ENCODE data around the gene SHROOM1.
"Not testable (repeated sequence)": the region's sequence is repeated elsewhere in the genome, so short reads cannot be mapped to it uniquely, and the experiment has no call there.

Gene SHROOM1

DNA sequence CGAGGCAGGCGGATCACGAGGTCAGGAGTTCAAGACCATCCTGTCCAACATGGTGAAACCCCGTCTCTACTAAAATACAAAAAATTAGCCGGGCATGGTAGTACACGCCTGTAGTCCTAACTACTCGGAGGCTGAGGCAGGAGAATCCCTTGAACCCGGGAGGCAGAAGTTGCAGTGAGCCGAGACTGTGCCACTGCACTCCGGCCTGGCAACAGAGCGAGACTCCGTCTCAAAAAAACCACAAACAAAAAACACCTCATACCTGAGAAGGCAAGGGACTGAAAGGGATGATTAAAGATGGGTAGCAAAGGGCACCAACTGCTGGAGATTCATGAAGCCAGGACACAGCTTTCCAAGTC lies 23.7 kb downstream of the SHROOM1 start:
- not testable (repeated sequence) for DNase-seq (ENCODE audit: low spot score)

DNA sequence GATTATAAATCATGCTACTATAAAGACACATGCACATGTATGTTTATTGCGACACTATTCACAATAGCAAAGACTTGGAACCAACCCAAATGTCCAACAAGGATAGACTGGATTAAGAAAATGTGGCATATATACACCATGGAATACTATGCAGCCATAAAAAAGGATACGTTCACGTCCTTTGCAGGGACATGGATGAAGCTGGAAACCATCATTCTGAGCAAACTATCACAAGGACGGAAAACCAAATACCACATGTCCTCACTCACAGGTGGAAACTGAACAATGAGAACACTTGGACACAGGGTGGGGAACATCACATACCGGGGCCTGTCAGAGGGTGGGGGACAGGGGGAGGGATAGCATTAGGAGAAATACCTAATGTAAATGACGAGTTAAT lies 24.6 kb downstream of the SHROOM1 start:
- DNase-seq (ENCODE audit: low spot score): not testable (repeated sequence)

DNA sequence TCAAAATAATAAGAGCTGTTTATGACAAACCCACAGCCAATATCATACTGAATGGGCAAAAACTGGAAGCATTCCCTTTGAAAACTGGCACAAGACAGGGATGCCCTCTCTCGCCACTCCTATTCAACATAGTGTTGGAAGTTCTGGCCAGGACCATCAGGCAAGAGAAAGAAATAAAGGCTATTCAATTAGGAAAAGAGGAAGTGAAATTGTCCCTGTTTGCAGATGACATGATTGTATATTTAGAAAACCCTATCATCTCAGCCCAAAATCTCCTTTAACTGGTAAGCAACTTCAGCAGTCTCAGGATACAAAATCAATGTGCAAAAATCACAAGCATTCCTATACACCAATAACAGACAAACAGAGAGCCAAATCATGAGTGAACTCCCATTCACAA lies 26.2 kb downstream of the SHROOM1 start:
- DNase-seq (ENCODE audit: low spot score): not testable (repeated sequence)

DNA sequence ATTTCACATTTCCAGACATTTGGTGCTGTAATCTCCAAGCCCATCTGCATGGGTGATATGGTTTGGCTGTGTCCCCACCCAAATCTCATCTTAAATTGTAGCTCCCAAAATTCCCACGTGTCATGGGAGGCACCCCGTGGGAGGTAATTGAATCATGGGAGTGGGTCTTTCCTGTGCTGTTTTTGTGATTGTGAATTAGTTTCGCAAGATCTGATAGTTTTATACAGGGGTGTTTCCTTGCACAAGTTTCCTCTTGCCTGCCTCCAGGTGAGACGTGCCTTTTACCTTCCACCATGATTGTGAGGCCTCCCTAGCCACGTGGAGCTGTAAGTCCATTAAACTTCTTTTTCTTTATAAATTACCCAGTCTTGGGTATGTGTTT lies 27.8 kb downstream of the SHROOM1 start:
- not testable (repeated sequence) for DNase-seq (ENCODE audit: low spot score)

DNA sequence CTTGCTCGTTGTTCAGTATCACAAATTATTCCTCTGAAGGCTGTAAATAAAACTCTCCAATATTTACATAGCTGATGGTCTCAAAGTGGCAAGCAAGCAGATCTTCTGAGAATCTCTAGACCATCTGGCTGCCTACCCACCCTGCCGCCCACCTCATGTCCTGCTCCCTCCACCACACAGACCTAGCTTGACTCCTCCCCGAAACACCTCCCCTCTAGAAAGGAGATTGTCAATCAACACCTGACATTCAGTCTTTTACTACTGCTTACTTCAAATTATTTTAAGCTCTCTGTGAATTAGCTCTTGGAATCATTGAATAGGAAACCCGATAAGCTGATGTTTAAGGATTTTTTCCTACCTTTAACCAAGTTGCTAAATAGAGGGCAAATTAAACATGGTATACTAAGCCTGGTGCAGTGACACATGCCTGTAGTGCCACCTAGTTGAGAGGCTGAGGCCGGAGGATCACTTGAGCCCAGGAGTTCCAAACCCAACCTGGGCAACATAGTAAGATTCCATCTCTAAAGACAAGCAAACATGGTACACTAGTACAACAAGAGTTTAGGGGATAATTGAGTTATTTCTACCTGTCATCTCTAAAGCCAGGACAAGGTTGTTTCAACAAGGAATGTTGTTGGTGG lies 28.3 kb downstream of the SHROOM1 start:
- no peak for DNase-seq (ENCODE audit: low spot score)

DNA sequence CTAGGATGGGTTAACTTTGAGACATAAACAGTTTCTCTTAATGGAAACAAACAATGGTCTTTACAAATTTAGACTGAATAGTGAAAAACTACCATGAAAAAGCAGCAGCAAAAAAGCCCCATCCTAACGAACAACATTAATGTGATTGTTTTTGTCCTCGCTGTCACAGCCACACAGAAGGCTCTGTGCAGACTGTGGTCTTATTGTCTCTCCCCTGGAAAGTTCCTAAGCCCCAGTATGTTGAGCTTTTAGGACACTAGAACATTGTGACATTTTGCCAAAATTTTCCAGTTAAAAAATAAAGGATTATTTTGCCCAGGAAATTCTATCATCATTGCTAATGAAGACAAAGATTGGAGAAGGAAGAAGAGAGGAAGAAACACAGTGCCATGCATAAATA lies 29.9 kb downstream of the SHROOM1 start:
- no peak for DNase-seq (ENCODE audit: low spot score)

DNA sequence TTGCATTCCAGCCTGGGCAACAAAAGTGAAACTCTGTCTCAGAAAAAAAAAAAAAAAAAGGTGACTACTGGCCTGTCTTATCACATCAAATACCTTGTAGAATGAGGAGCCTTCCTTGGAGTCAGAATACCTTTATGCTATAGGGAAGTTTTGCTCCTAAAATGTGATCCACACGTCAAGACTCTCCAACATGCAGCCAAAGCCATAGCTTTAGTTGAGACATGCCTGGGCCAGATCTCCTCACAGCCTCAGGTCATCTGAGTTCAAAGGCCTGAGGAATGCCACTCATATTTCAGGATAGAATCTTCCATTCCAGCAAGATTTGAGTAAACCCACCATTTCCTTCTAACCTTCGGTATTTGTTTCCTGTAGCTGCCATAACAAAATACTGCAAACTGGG lies 31.1 kb downstream of the SHROOM1 start:
- DNase-seq (ENCODE audit: low spot score): no peak

DNA sequence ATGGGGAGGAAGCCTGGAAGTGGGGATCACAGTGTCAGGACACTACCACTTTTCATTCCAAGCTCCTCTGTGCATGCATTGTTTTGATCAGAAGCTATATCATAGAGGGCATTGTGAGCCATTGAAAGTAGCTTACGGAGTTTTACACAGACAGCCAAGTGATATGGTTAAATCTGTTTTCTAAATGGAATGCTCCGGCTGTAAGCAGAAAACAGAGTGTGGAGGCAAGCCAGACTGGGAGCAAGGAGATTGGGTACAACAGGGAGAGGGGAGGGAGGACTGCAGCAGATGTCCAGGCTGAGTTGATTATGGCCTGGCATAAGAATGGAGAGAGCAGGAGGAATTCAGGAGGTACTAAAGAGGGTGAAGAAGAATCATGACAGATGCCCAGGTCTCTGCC lies 32.8 kb downstream of the SHROOM1 start:
- peak; percentile 84 for DNase-seq (ENCODE audit: low spot score)

DNA sequence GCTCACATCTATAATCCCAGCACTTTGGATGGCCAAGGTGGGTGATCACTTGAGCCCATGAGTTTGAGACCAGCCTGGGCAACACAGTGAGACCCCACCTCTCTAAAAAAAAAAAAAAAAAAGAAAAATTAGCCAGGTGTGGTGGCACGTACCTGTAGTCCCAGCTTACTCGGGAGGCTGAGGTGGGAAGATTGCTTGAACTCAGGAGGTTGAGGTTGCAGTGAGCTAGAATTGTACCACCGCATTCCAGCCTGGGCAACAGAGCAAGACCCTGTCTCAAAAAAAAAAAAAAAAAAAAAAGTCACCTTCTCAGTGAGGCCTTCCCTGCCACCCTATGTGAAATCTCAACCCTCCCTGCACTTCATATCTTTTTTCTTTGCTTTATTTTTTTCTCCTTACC lies 39.4 kb downstream of the SHROOM1 start:
- no peak for DNase-seq (ENCODE audit: low spot score)

DNA sequence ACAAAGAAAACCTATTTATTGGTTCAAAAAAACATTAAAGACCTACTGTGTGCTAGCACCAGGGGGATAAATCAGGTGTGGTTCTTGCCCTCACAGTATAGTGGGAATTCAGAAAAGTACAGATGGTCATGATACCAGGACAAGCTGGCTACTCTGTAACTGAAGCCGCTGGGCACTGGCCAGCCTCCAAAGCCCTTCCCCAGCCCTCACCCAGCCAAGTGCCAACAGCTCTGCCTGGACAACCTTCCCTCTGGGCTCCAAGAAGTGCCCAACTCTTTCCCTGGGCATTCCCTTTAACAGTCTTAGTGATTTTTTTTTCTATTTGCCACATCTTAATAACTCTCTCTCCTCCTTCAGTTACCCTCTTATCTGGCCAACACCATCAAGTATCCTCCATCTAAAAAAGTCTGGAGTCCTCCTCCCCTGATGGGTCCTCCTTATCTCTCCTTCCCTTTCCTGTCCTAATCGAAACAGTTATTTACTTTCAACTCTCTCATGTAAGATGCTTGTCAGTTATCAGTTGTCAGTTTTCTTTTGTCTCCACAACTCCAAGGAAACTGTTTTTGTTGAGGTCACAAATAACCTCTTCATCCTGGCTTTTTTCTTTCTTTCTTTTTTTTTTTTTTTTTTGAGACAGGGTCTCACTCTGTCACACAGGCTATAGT lies 40.1 kb downstream of the SHROOM1 start:
- DNase-seq (ENCODE audit: low spot score): peak; percentile 83

DNA sequence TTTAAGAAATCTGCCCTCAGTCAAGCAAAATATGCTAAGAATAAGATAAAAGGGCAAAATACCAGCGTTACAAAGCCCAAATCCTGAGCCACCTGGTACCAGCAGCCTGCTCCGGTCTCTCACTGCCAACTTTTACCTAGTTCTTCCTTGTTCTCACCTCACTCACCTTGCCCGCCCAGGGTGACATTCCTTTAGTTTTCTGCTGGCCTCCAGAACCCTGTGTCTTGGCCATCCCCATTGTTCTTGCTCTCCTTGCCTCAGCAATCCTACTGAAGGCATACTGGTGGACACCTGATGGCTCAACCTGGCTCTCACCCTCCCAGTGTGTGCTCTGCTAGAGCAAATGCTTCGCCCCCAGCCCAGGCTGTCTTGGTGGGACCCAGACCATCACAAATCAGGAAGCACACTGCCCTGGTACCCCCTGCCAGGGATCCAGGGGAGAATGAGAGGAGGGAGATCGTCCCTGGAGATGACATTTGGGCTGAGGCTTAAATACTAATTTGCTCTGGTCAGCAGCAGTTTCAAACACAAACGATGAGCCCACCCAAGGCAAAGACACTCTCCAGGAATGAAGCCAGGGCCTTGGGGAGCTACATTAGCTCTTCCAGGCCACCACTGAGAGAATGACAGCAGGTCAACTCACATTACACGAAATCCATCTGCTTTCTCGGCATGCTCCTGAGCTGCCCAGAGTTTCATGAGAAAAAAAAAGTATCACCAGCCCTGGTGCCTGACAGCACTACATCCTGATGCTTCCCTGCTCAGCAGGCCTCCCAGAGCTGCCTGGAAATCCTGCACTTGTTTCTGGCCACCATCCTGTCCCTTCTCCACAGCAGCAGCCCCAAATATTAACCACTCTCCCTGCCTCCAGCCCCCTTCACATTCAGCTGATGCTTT lies 41.2 kb downstream of the SHROOM1 start:
- peak; percentile 91 for DNase-seq (ENCODE audit: low spot score)

DNA sequence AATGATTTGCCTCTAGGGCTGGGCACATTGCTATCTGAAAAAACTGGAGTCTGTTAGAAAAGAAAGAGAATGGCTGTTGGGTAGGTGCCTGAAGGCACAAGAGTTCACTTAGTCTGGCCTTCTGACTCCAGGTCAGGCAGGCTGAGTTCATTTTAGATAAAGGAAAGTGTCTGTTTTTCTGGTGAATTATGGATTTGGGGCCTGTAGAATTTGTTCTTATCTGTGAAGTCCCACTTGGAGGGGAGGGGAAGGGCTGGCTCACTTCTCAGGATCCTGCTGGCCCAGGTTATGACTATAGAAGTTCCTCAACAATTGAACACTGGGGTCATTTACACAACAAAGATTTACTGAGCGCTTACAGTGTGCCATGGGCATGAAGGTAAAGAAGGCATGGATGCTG lies 41.9 kb downstream of the SHROOM1 start:
- DNase-seq (ENCODE audit: low spot score): no peak

DNA sequence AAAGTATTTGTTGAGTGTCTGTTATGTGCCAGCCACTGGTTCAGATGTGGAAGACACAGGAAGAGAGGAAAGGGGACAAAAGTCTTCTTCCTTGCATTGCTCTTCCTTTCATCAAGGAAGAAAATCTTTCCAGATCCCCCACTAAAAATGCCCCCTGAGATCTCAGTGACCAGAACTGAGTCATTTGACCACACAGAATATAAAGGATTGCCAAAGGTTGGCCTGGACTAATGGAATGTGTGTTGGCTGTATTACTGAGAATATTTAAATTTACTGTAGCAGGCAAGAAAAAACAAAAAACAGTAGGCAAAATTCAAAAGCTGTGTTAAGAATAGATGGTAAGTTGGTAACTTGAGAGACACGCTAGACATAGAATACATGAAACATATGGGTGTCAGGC lies 43.4 kb downstream of the SHROOM1 start:
- no peak for DNase-seq (ENCODE audit: low spot score)

DNA sequence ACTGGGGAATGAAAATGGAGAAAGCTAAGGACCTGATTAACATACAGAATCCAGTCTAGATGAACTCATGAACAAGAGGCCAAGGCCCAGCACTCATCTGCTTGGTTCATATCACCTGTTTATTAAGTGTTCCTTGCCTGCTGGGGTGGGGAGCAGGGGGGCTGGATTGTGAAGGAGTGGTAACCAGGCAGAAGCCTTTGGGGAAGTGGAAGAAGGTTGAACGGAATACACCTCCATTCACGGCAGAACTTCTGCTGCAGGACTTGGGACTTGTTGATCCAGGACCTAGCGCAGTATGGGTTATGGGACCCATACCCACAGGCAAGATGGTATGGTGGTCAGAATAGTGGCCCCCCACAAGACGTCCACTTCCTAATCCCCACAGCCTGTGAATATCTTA lies 44.6 kb downstream of the SHROOM1 start:
- DNase-seq (ENCODE audit: low spot score): no peak

DNA sequence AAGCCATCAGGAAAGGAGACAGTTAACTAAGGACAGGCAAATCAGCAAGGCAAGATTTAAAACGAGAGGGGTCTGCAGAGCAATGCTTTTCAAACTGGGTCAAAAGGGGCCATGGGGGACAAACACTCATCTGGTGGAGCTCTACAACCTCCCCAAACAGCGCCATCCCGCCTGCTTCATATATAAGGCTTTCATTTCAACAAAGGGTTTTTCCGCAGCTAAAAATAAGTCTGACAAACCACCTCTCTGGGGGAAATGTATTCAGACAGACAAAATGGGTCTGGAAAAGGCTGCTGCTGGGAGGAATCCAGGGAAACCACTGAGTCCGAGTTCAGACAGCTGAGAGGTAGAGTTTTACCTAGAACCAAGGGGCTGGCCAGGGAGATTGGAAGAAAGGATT lies 45.1 kb downstream of the SHROOM1 start:
- no peak for DNase-seq (ENCODE audit: low spot score)

DNA sequence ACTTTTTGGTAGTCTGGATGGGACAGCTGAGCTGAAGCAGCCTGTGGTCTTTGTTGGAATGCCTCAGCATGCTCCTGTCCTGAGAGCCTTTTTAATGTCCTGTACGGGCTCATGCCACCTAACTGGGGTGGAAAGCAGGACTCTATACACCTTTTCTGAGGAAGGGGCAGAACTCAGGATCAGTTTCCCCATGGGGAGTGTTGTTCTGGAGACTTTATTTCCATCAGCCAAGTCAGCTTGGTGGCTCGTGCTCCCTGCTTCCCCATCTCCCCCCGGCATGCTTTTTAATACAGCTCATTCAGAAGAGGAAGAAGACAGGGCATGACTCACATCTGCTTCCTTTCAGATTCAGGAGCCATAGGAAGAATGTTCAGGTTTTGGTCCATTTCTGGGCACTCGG lies 48.3 kb downstream of the SHROOM1 start:
- no peak for DNase-seq (ENCODE audit: low spot score)

DNA sequence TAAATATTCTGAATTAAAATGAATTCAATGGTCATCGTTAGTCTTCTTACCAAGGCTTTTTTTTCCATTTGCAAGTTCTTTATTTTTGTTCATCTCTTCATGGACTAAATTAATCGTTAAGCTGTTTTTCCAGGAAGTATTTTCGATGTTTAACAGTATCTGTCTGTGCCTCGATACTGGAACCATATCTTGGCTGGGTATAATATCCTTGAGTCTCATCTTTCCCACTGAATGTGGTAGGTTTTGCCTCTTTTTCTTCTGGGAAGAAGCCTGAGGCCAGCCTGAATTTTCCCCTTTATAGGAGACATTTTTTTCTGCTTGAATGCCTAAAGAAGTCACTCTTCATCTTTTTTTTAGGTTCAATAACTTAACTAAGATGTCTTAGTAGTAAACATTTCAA lies 49.4 kb downstream of the SHROOM1 start:
- DNase-seq (ENCODE audit: low spot score): no peak

DNA sequence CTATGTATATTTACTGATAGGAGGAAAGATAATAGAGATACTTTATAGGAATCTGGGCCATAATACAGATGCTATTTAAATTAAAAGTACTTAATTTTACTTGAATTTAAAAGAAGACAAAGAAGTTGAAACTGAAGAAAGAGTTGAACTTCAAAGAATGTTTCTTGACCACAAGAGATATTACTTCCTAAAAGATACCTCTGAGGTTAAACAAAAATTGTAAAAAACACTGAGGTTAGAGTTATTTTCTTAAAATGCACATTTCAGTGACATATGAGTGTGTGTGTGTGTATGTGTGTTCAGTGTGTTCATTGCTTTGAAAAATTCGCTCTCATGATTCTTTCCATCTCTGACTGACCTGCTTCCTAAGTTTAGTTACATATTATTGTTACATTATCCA lies 49.9 kb downstream of the SHROOM1 start:
- DNase-seq (ENCODE audit: low spot score): no peak

DNA sequence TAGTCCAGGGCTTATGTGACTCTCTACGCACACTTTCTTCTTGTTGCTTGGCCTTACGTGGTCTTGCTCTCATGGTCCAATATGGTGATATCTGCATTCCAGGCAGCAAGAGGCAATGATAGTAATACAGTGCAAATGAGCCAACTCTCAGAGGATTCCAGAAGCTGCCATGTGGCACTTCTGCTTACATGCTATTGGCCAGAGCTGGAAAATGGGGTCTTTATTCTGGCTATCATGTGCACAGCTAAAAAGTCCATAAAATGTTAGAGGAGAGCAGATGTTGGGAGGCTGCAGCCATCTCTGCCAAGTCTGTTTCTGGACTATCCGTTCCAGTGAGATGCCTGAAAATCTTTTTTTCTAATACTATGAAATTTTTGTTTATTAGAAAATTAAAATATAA lies 50.5 kb downstream of the SHROOM1 start:
- no peak for DNase-seq (ENCODE audit: low spot score)

DNA sequence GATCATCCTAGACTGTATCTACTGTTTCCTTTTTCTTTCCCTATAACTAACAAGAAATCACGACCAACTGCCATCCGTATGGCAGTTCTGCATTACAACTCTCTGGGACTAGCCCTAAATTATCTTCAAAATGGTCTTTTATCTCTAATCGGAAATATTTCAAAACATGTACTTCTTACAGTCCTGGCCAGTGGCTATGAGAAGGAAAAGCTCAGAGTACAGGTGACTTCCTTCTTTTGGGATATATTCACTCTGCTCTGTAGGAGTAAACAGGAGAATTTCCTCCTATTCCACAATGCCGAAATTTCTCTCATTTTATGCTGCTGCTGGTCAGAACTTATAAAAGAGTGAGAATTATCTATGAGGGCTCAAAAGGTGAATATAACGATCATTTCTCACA lies 51.6 kb downstream of the SHROOM1 start:
- no peak for DNase-seq (ENCODE audit: low spot score)

DNA sequence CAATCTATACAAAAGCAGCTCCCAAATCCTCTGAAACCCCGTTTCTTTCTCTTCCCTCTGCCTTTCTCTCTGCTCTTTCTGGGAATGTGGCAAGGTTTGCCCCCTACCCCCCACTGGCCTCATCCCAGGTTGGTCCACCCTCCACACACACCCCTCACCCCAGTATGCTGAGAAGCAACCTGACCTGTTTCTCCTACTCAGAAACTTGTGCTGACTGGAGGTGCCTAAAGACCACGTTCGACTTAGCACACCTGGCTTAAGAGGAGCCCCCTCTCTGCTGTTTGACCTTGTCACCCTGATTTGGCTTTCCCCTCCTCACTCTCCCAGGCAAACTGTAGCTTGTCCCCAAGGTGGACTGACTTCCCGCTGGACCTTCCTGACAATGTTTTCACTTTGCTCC lies 52.3 kb downstream of the SHROOM1 start:
- no peak for DNase-seq (ENCODE audit: low spot score)

DNA sequence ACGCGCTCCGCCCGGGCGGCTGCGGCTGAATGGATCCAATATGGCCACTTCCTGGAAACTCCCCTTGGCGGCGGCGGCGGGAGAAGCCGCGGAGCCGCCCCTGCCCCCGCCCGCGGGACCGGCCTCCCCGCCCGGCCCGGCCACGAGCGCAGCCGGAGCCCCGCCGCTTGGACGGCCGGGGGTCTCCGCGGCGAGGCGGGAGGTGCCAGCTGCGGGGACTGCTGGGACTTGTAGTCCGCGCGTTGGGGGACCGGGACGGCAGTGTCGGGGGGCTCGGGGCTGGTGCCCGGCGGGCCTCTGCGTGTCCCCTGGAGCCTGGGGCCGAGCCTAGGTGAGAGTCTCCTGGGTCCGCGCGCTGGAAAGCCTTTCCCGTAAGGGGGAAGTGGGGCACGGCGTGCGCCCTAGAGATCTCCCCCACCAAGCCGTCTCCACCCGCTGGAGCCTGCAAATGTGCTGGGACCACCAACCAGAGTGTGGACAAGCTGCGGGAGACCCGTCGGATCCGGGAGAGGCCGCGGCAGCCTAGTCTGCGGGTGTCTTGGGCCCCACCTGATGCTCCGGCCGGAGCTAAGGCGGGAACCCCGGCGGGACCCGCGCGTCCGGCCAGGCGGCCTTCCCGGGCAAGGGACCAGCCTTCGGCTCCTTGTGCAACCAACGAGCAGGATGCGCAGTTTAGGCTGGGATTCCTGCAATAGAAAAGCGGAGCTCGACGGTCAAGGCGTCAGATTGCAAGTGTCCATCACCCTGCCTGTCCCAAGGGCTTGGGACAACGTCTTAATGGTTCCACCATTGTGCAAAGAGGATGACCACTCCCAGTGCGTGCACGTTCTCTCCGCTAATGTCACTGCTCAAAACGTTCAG lies 53.0 kb downstream of the SHROOM1 start, which contains the start of gene SEPTIN8:
Gene SEPTIN8 (minus strand): TSS at position 31 of the 861 bp plus-strand sequence. CDS start 102 bp downstream, outside the sequence.
- DNase-seq (ENCODE audit: low spot score): peak; percentile 53

Data from cerebellar cortex (tissue), 1 donor.